OCI-LY7 (cell line): ENCODE measurements around the gene CRB2. TPM values are rescaled to one million over a fixed set of nuclear protein-coding genes. Genes with fewer than 3 reads are reported as not detected.

Experiments used
- BruUV-seq: library from RNA; stranded (reverse); fragments of 400-500 nt; replicated peaks from 2 replicates; lab custom pipeline; 2021; lab: Mats Ljungman, UMichigan
- CTCF ChIA-PET: fragments of 300-600 bp; sonication (Branson Sonifier 250); formaldehyde crosslinking; loops from one replicate; lab custom pipeline; 2022; ENCODE audit warnings: antibody characterized with exemption; ENCODE audit not compliant: unreplicated experiment; lab: Charles Lee
- POLR2A ChIA-PET: fragments of 300-600 bp; sonication (Branson Sonifier 250); formaldehyde crosslinking; loops from one replicate; lab custom pipeline; 2022; ENCODE audit warnings: antibody characterized with exemption; lab: Charles Lee
- DNase-seq: peaks from one replicate; pipeline ENCODE4 v3.0.0-alpha.2; 2015; ENCODE audit warnings: low spot score
- H2AFZ ChIP-seq: fragments of 200-600 bp; sonication (generic), shearing (Covaris generic); 2 replicates; pipeline ENCODE4 v1.6.1; 2014; ENCODE audit warnings: mild to moderate bottlenecking, antibody characterized with exemption, low read length, moderate library complexity
- H3K27ac ChIP-seq: fragments of 200-600 bp; sonication (generic); 2 replicates; pipeline ENCODE4 v1.5.1; 2014; ENCODE audit warnings: mixed run types, low read depth, mild to moderate bottlenecking, moderate library complexity, low read length, inconsistent platforms; ENCODE audit not compliant: poor library complexity, severe bottlenecking
- H3K36me3 ChIP-seq: fragments of 200-600 bp; sonication (generic); 2 replicates; pipeline ENCODE4 v1.6.1; 2014; ENCODE audit warnings: mild to moderate bottlenecking, antibody characterized with exemption, low read length, moderate library complexity, mixed read lengths; ENCODE audit not compliant: insufficient read depth
- H3K4me1 ChIP-seq: fragments of 200-600 bp; sonication (generic); 2 replicates; pipeline ENCODE4 v1.5.1; 2014; ENCODE audit warnings: mild to moderate bottlenecking, low read length; ENCODE audit not compliant: insufficient read depth, poor library complexity, severe bottlenecking
- H3K4me2 ChIP-seq: fragments of 200-600 bp; sonication (generic); 2 replicates; pipeline ENCODE4 v1.6.1; 2014; ENCODE audit warnings: mild to moderate bottlenecking, low read length
- H3K4me3 ChIP-seq: fragments of 200-600 bp; sonication (generic); 2 replicates; pipeline ENCODE4 v1.5.1; 2014; ENCODE audit warnings: mild to moderate bottlenecking, low read depth, low read length; ENCODE audit not compliant: poor library complexity, severe bottlenecking
- H3K79me2 ChIP-seq: fragments of 200-600 bp; sonication (generic); 2 replicates; pipeline ENCODE4 v1.6.1; 2016; ENCODE audit warnings: low read depth, mild to moderate bottlenecking, low read length, moderate library complexity, mixed read lengths; ENCODE audit not compliant: insufficient read depth
- H3K9me2 ChIP-seq: fragments of 200-600 bp; sonication (generic); 2 replicates; pipeline ENCODE4 v1.6.1; 2016; ENCODE audit warnings: mild to moderate bottlenecking, low read length, mixed read lengths; ENCODE audit not compliant: insufficient read depth
- H3K9me3 ChIP-seq: fragments of 200-600 bp; sonication (generic); 2 replicates; pipeline ENCODE4 v1.6.1; 2014; ENCODE audit warnings: mild to moderate bottlenecking, mixed run types, low read length, mixed read lengths
- H4K20me1 ChIP-seq: fragments of 200-600 bp; sonication (generic); 2 replicates; pipeline ENCODE4 v1.6.1; 2014; ENCODE audit warnings: mild to moderate bottlenecking, antibody characterized with exemption, low read length, moderate library complexity, mixed read lengths; ENCODE audit not compliant: insufficient read depth
- EZH2phosphoT487 ChIP-seq: fragments of 200-600 bp; sonication (generic); IDR thresholded peaks from 2 replicates; pipeline ENCODE4 v1.6.1; 2018; ENCODE audit warnings: low read depth, borderline replicate concordance, mild to moderate bottlenecking, mixed run types, antibody characterized with exemption, low read length, moderate library complexity, mixed read lengths
- intact Hi-C: fragments of 100-400 bp; cut with micrococcal nuclease; formaldehyde crosslinking; loops from one replicate; pipeline ENCODE4 v1.10.0; 2022; ENCODE audit not compliant: unreplicated experiment
- total RNA-seq, 2 experiments: library from RNA; depleted of rRNA in 1 of 2; stranded (reverse); fragments of >200 nt in 1 of 2; shearing (Covaris generic) in 1 of 2; gene quantifications; 2 replicates each; pipeline ENCODE4 v1.2.3, GENCODE V29; 2014 to 2022
- TF ChIP-seq, protein P1 (sequence below): fragments of 200-600 bp; sonication (generic); conservative IDR thresholded peaks from 2 replicates; pipeline ENCODE4 v1.5.1; 2014; ENCODE audit warnings: mild to moderate bottlenecking, antibody characterized with exemption, low read length, moderate library complexity, mixed read lengths

The CRB2 gene
- total RNA-seq, 2 experiments from 2014 or later = 1.6 to 3.4 TPM

DNA sequence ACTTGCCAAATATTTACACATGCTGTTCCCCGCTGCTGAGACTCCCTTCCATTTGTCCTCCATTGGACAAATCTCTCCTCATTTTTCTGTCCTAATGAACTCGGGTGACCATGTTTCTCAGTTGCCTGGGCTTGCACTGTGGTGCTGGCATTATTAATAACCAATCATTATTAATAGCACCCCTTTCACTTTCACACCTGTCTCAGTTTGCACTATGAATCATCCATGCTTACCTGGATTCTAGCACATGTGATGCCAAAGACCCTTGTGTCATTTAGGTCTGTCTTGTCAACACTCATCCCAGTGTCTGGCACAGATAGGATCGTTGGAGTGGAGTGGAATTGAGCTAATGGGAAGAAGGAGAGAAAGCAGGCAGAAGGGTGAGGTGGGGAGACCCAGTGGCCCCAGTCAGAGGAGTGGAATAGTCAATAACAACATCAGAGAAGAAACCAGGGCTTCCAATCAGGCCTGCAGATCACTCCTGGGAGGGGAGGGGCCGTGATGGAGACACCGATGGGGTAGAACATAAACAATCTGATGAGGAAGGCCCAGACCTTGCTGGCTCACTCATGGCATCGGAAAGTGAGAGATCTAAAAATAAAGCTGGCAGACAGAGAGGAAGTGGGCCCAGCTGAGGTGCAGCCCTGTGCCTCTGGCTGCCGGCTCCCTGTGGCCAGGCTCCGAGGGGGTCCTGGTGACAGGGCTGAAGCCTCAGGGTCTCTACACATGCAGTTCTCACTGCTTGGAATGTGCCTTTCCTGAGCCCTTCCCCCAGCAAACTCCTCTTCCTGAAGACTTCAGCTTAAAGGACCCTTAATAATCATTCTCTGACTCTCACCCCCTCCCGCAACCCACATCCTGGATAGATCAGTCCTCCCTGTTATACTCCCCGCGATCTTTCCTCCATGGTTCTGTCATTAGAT is 33.5 kb upstream of the CRB2 start:
- DNase-seq = peak; percentile 87
- CTCF ChIA-PET = interaction anchor here (0.8 to 1.0 kb wide), 2 partner anchors 54 to 113 kb away, joined by 3 read pairs; no protein-coding TSS in a partner anchor
- no peaks in the 10 kb centered on the region for H4K20me1 ChIP-seq
- TF ChIP-seq EZH2phosphoT487 = no peak
- TF ChIP-seq, protein P1, sequence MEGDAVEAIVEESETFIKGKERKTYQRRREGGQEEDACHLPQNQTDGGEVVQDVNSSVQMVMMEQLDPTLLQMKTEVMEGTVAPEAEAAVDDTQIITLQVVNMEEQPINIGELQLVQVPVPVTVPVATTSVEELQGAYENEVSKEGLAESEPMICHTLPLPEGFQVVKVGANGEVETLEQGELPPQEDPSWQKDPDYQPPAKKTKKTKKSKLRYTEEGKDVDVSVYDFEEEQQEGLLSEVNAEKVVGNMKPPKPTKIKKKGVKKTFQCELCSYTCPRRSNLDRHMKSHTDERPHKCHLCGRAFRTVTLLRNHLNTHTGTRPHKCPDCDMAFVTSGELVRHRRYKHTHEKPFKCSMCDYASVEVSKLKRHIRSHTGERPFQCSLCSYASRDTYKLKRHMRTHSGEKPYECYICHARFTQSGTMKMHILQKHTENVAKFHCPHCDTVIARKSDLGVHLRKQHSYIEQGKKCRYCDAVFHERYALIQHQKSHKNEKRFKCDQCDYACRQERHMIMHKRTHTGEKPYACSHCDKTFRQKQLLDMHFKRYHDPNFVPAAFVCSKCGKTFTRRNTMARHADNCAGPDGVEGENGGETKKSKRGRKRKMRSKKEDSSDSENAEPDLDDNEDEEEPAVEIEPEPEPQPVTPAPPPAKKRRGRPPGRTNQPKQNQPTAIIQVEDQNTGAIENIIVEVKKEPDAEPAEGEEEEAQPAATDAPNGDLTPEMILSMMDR = no peak
- H3K36me3 ChIP-seq = no peaks in the 10 kb centered on the region
- peak overlapping the region; percentile 63 for H3K27ac ChIP-seq
- peak overlapping the region; percentile 70 for H3K4me2 ChIP-seq
- H3K4me1 ChIP-seq = peaks cover 57% of the 10 kb centered on the region
- BruUV-seq = no TSS peak
- H3K4me3 ChIP-seq = peak overlapping the region; percentile 41
- no peaks in the 10 kb centered on the region for H3K79me2 ChIP-seq
- peak overlapping the region; percentile 88 for H2AFZ ChIP-seq
- POLR2A ChIA-PET = interaction anchor here (0.6 to 1.6 kb wide), 5 partner anchors 12 to 1946 kb away, joined by 3 to 6 read pairs (median 5); no protein-coding TSS in a partner anchor
- H3K9me2 ChIP-seq = no peaks in the 10 kb centered on the region
- intact Hi-C loops = loop anchor here (2.0 to 5.0 kb wide), 2 partner anchors 16 to 85 kb away; no protein-coding TSS in a partner anchor
- H3K9me3 ChIP-seq = no peaks in the 10 kb centered on the region

DNA sequence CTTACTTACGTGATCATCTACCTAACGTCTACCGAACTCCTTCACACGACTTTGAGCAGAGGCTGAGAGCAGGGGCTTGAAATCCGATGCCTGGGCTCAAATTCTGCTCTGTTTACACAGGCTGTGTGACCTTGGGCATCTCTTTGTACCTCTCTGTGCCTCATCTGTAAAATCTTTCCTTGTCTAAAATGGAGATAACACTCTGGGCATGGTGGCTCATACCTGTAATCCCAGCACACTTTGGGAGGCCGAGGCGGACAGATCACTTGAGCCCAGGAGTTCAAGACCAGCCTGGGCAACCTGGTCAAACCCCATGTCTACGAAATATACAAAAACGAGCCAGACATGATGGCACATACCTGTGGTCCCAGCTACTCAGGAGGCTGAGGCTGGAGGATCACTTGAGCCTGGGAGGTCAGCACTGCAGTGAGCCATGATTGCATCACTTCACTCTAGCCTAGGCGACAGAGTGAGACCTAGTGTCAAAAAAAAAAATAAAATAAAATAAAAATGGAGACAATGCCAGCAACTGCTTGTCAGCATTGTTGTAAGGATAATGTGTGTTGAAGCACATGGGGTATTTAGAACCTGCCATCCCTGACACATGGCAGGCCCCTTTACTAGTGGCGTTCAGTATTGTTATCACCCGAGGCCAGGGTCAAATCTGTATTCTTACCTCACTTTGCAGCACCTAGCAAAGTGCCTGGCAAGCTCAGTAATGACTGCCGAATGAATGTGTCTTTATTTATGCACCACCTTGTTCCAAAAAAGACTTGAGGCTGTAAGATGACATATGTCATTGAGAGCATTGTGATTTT is 32.6 kb upstream of the CRB2 start:
- H3K36me3 ChIP-seq = no peaks in the 10 kb centered on the region
- CTCF ChIA-PET = interaction anchor here (0.8 kb wide), 1 partner anchor 54 kb away, joined by 3 read pairs; no protein-coding TSS in a partner anchor
- intact Hi-C loops = loop anchor here (2.0 to 5.0 kb wide), 2 partner anchors 15 to 86 kb away; no protein-coding TSS in a partner anchor
- peaks cover 57% of the 10 kb centered on the region for H3K4me1 ChIP-seq
- DNase-seq = no peak
- H2AFZ ChIP-seq = peak overlapping the region; percentile 88
- H4K20me1 ChIP-seq = no peaks in the 10 kb centered on the region
- H3K27ac ChIP-seq = peak overlapping the region; percentile 63
- H3K4me2 ChIP-seq = peak overlapping the region; percentile 70
- no peak for TF ChIP-seq EZH2phosphoT487
- TF ChIP-seq, protein P1 = no peak
- H3K9me2 ChIP-seq = no peaks in the 10 kb centered on the region
- no peaks in the 10 kb centered on the region for H3K9me3 ChIP-seq
- POLR2A ChIA-PET = interaction anchor here (0.6 to 5.7 kb wide), 7 partner anchors 11 to 1945 kb away, joined by 3 to 53 read pairs (median 5); no protein-coding TSS in a partner anchor
- BruUV-seq = no TSS peak
- no peaks in the 10 kb centered on the region for H3K79me2 ChIP-seq
- peak overlapping the region; percentile 41 for H3K4me3 ChIP-seq
